Pancreas (tissue), 10 donors: ENCODE results near the gene SSBP3. TPM values are rescaled to one million over a fixed set of nuclear protein-coding genes. Genes with fewer than 3 reads are reported as not detected.
"Not testable (repeated sequence)": the region's sequence is repeated elsewhere in the genome, so short reads cannot be mapped to it uniquely, and the experiment has no call there.

Source experiments
- ATAC-seq, 4 donors: fragments of 200-7000 bp; cut with Tn5 transposase; one replicate each; pipeline versions ENCODE4 v1.8.0 to v1.9.1; 2020; ENCODE audit warnings: mild to moderate bottlenecking in 4 of 4, moderate library complexity in 4 of 4
- DNase-seq, 6 donors: peaks; one replicate each; pipeline ENCODE4 v3.0.0-alpha.2; 2020
- FAIRE-seq: peaks from 2 replicates; lab custom pipeline; 2012; peaks lifted over from hg19 to GRCh38; lab: Jason Lieb, UNC
- H3K27ac ChIP-seq, 4 donors: fragments of 200-600 bp; sonication (generic); 1 replicate in 3 of 4; 2 replicates in 1 of 4; pipeline versions ENCODE4 v1.5.0 to v1.8.0; 2020
- H3K27me3 ChIP-seq, 4 donors: fragments of 200-600 bp; one replicate each; pipeline ENCODE4 v1.8.0; 2021
- H3K36me3 ChIP-seq, 3 donors: fragments of 200-600 bp; sonication (generic) in 1 of 3; one replicate each; pipeline versions ENCODE4 v1.5.0 to v1.8.0; 2020 to 2021
- H3K4me1 ChIP-seq, 3 donors: fragments of 200-600 bp; one replicate each; pipeline ENCODE4 v1.8.0; 2021
- H3K4me3 ChIP-seq, 4 donors: fragments of 200-600 bp; sonication (generic) in 2 of 4; one replicate each; pipeline versions ENCODE4 v1.5.0 to v1.8.0; 2020 to 2021
- H3K9me3 ChIP-seq, 4 donors: fragments of 200-600 bp; one replicate each; pipeline ENCODE4 v1.8.0; 2021
- WGBS, 2 donors: extraction: QIAGEN DNeasy Blood & Tissue Kit; methylation state at CpG; one replicate each; pipeline ENCODE4 v1.1.7; 2013; 5-methylcytosine and 5-hydroxymethylcytosine counted together
- intact Hi-C, 3 donors: fragments of 100-400 bp; cut with DNase I; formaldehyde crosslinking; loops; one replicate each; pipeline versions ENCODE4 v1.11.1 to v1.14.2; 2022
- polyA plus RNA-seq, 2 donors: library from polyadenylated mRNA; stranded (reverse); fragments of 200-250 nt; gene quantifications; one replicate each; pipeline ENCODE4 v1.2.3, GENCODE V29; 2013
- total RNA-seq, 6 donors: library from RNA; stranded (reverse); fragmentation: NEBNext Ultra II Directional in 4 of 6; extraction: Animal tissue kit (Norgen Biotek cat#: 25700) in 4 of 6; gene quantifications; one replicate each; pipeline versions ENCODE4 v1.2.1 to v1.2.4, GENCODE V29; 2021 to 2023
- TF ChIP-seq, protein P1 (sequence below), 4 donors: fragments of 200-600 bp; sonication (generic) in 3 of 4; IDR thresholded peaks; one replicate each; pipeline versions ENCODE4 v1.5.0 to v1.8.0; 2021; ENCODE audit warnings: antibody characterized with exemption in 4 of 4
- donor health status: healthy with polysubstance abuse.
- donor health status: DM: no; HTN: no; CAD: no; lungs with moderate emphysema.
- donor health status: DM: no; HTN: no; CAD: no.
- donor health status: control.
- donor health status: control.
- donor health status: Bipolar disorder and iron deficiency.
- donor health status: DM: yes; HTN: yes; CAD: no.
- donor health status: DM: no; HTN: no; CAD: no.
- donor health status: DM: no; HTN: no; CAD: no.
- donor health status: DM: yes; HTN: yes; CAD: no.

SSBP3 gene
- total and polyA plus RNA-seq, 8 donors = 16.4 to 31.0 (median 22.9) TPM

DNA sequence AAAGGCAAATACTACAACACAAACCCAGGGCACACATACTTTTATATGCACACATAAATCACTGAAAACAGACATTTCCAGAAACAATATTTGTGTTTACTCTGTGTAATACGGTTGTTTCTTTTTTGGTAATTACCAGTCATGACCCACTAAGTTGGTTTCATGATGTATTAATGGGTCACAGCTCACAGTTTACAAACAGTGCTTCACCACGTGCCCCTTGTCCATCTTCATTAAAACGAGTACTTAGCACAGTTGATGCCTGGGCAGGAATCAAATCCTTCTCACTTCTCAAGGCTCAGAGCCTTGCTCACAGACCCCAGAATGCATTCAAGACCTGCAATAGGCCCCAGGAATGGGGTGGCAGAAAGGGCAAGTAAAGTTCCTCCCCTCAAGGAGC, 13.8 kb downstream of the SSBP3 start:
- Histone ChIP-seq H3K4me1 (peaks cover 0 to 12% (median 12%) of the 10 kb centered on the region in 3 donors), H3K27ac (no peak overlapping the region), H3K9me3 (no peaks in the 10 kb centered on the region), H3K27me3 (no peaks in the 10 kb centered on the region), H3K36me3 (peaks cover 0 to 9% (median 0%) of the 10 kb centered on the region in 3 donors), H3K4me3 (no peak overlapping the region)
- intact Hi-C loops = loop anchor here in 2 of 3 donors (10.0 kb wide), 2 partner anchors 58 to 108 kb away; no protein-coding TSS in a partner anchor
- no peak for DNase-seq
- ATAC-seq = no peak
- FAIRE-seq = no peak
- 77% methylated on average over 3 of the region's 3 CpGs for WGBS, 2 donors
- TF ChIP-seq, protein P1, sequence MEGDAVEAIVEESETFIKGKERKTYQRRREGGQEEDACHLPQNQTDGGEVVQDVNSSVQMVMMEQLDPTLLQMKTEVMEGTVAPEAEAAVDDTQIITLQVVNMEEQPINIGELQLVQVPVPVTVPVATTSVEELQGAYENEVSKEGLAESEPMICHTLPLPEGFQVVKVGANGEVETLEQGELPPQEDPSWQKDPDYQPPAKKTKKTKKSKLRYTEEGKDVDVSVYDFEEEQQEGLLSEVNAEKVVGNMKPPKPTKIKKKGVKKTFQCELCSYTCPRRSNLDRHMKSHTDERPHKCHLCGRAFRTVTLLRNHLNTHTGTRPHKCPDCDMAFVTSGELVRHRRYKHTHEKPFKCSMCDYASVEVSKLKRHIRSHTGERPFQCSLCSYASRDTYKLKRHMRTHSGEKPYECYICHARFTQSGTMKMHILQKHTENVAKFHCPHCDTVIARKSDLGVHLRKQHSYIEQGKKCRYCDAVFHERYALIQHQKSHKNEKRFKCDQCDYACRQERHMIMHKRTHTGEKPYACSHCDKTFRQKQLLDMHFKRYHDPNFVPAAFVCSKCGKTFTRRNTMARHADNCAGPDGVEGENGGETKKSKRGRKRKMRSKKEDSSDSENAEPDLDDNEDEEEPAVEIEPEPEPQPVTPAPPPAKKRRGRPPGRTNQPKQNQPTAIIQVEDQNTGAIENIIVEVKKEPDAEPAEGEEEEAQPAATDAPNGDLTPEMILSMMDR (IDR thresholded peaks at IDR 0.05) = no peak

DNA sequence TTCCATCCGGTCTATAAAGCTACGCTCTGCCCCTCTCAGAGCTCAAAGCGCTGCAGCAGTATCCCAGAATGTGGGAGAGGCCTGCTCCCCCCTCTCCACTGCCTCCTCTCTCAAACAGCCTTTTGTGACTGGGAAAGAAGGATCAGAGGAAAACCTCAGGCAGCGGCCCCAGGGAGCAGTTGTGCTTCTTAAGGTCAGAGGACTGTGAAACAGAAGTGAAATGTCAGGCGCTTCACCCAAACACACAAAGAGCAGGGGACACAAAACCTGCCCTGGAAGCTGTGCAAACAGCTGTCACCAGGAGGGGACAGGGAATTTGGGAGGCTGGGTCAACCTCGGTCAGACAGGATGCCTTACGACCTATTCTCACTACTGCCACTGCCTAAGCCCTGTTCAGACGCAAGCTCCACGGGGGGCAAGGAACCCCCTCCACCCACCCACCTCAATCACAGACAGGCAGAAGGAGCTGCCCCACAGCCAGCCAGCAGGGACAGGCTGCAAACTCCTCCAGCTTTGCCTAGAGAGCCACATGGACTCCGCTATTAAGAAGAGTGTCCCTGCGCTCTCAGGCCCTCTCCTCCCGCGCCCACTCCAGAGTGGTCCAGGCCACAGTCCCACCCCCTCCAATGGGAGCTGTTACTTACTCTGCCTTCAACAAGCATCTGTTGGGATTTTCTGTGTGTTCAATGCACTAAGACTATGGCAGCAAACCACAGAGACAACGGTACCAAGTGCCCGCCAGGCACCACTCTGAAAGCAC, 14.6 kb downstream of the SSBP3 start:
- intact Hi-C loops = loop anchor here in 2 of 3 donors (10.0 kb wide), 2 partner anchors 57 to 107 kb away; no protein-coding TSS in a partner anchor
- TF ChIP-seq, protein P1 (IDR thresholded peaks at IDR 0.05) = no peak
- DNase-seq = no peak
- Histone ChIP-seq H3K36me3 (peaks cover 0 to 9% (median 0%) of the 10 kb centered on the region in 3 donors), H3K27ac (no peak overlapping the region), H3K4me3 (no peak overlapping the region), H3K9me3 (no peaks in the 10 kb centered on the region), H3K27me3 (no peaks in the 10 kb centered on the region), H3K4me1 (peaks cover 0 to 5% (median 4%) of the 10 kb centered on the region in 3 donors)
- 92% methylated on average over 15 of the region's 15 CpGs for WGBS, 2 donors
- ATAC-seq = no peak
- no peak for FAIRE-seq

DNA sequence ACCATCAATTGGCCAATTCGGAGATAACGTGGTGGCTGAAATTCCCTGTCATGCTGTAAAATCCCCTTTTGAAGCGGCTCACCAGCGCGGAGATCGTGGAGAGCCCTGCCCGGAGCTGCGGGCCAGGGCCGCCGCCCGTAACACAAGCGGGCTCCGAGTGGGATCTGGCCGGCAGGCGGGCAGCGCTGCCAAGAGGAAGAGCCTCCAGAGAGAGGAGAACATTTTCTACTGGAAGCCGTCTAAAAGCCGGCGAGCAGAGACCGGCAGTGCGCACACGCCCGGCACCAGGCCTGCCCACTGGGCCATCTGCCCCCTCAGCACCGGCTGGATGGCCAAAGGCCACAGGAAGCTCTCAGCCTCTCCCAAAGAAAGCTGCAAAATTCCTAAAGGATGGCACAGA, 15.5 kb downstream of the SSBP3 start:
- no peak for DNase-seq
- FAIRE-seq = no peak
- peak in 1 of 4 donors; percentile 24 for ATAC-seq
- WGBS, 2 donors = 93% methylated on average over 24 of the region's 24 CpGs
- TF ChIP-seq, protein P1 (IDR thresholded peaks at IDR 0.05) = no peak
- intact Hi-C loops = loop anchor here in 2 of 3 donors (10.0 kb wide), 2 partner anchors 56 to 106 kb away; no protein-coding TSS in a partner anchor
- H3K9me3 ChIP-seq = no peaks in the 10 kb centered on the region
- H3K36me3 ChIP-seq = peaks cover 0 to 9% (median 0%) of the 10 kb centered on the region in 3 donors
- no peak overlapping the region for H3K27ac ChIP-seq
- H3K4me3 ChIP-seq = no peak overlapping the region
- H3K27me3 ChIP-seq = no peaks in the 10 kb centered on the region
- H3K4me1 ChIP-seq = no peaks in the 10 kb centered on the region

DNA sequence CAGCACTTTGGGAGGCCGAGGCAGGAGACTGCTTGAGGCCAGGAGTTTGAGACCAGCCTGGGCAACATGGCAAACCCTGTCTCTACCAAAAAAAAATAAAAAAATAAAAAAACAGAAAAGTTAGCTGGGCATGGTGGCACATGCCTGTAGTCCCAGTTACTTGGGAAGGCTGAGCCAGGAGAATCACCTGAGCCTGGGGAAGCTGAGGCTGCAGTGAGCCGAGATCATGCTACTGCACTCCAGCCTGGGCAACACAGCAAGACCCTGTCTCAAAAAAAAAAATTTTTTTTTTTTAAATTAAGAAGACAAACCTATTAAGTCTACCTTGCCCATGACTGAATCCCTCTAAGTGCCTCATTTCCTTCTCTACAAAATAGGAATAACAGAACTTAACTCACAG, 16.6 kb downstream of the SSBP3 start:
- H3K36me3 ChIP-seq, H3K27me3 ChIP-seq, DNase-seq, ATAC-seq, FAIRE-seq, H3K27ac ChIP-seq, H3K9me3 ChIP-seq, H3K4me3 ChIP-seq, H3K4me1 ChIP-seq: not testable (repeated sequence)
- intact Hi-C loops = loop anchor here in 2 of 3 donors (10.0 kb wide), 2 partner anchors 55 to 105 kb away; no protein-coding TSS in a partner anchor
- 95 to 97% methylated on average over 2 of the region's 2 CpGs for WGBS, 2 donors

DNA sequence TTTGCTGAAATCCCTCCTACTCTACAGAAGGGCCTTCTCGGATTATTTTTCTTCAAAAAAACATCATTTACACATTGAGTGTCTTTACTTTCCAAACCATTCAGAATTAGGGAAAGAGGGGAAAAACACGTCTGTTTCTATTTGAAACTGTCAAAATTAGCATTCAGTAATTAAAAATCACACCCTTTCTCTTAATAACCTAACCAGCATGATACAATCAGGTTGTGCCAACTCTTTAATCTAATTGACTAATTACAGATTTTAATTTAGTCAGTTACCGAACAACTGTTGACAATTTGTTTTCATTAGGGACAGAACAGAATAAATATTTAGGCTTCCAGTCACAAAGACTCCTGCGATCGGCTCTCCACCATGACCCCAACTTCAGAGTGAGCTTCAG, 18.8 kb downstream of the SSBP3 start:
- no peak for FAIRE-seq
- WGBS, 2 donors = 91 to 93% methylated on average over 5 of the region's 5 CpGs

More for the DNA sequence above, 18.8 kb downstream of the SSBP3 start:
- Histone ChIP-seq H3K4me3 (no peak overlapping the region), H3K36me3 (peaks cover 0 to 5% (median 0%) of the 10 kb centered on the region in 3 donors), H3K4me1 (no peaks in the 10 kb centered on the region), H3K27me3 (no peaks in the 10 kb centered on the region), H3K27ac (no peak overlapping the region), H3K9me3 (no peaks in the 10 kb centered on the region)
- TF ChIP-seq, protein P1 (IDR thresholded peaks at IDR 0.05) = no peak
- intact Hi-C loops = no loop called here
- ATAC-seq (no peak), DNase-seq (no peak)
